ENCODE measurements around the gene DBH. TPM values are rescaled to one million over a fixed set of nuclear protein-coding genes. Genes with fewer than 3 reads are reported as not detected.
"Not testable (repeated sequence)": the region's sequence is repeated elsewhere in the genome, so short reads cannot be mapped to it uniquely, and the experiment has no call there.

The DBH gene
- total RNA-seq, 1 donor = not detected

DNA sequence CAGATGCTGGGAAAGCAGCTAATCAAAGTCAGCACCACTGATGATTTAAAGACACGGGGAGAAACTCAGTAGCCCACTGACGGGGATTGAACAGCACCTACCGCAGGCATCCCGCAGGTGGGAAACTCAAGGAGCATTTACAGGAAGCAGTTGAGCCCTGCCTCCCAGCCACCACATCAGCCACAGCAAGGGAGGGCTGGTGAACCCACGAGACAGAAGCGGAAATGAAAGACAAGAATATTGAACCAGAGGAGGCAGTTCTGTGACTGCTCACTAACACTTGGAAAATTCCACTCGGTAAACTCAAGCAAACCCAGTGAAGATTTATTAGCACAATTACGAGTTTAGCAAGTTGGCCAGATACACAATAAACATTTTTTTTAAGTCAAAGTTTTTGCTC, 16.4 kb upstream of the DBH start:
- H3K4me3 ChIP-seq (ENCODE audit: low read depth, low read length) = no peak overlapping the region
- TF ChIP-seq, protein P1, sequence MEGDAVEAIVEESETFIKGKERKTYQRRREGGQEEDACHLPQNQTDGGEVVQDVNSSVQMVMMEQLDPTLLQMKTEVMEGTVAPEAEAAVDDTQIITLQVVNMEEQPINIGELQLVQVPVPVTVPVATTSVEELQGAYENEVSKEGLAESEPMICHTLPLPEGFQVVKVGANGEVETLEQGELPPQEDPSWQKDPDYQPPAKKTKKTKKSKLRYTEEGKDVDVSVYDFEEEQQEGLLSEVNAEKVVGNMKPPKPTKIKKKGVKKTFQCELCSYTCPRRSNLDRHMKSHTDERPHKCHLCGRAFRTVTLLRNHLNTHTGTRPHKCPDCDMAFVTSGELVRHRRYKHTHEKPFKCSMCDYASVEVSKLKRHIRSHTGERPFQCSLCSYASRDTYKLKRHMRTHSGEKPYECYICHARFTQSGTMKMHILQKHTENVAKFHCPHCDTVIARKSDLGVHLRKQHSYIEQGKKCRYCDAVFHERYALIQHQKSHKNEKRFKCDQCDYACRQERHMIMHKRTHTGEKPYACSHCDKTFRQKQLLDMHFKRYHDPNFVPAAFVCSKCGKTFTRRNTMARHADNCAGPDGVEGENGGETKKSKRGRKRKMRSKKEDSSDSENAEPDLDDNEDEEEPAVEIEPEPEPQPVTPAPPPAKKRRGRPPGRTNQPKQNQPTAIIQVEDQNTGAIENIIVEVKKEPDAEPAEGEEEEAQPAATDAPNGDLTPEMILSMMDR (IDR thresholded peaks at IDR 0.05; ENCODE audit: insufficient read depth, low read length) = no peak
- DNase-seq (ENCODE audit: low read depth) = no peak

DNA sequence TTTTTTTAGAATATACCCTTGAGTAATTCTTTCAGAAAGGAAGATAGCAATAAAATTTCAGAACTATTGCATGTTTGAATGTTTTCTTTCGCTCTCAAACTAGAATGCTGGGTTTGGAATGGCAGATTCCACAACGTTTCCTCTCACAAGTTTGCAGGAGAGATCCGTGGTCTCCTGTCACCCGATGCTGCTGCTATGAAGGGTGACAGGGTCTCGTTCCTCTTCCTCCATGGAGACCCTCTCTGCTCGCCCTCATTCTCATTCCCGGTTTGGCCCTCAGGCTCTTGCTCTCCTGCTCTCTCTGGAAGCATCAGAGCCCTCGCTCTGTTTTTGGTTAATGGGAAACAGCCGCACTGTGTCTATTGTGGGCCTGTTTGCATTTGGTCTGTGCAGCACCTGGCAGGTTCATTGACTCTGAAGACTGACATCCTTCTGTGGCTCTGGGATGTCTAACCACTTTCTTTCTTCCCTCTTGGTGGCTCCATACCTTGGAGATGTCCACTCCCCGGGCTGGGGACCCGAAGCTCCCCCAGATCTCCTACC, 14.4 kb upstream of the DBH start:
- no peak overlapping the region for H3K4me3 ChIP-seq (ENCODE audit: low read depth, low read length)
- DNase-seq (ENCODE audit: low read depth) = no peak
- TF ChIP-seq, protein P1 (IDR thresholded peaks at IDR 0.05; ENCODE audit: insufficient read depth, low read length) = no peak

DNA sequence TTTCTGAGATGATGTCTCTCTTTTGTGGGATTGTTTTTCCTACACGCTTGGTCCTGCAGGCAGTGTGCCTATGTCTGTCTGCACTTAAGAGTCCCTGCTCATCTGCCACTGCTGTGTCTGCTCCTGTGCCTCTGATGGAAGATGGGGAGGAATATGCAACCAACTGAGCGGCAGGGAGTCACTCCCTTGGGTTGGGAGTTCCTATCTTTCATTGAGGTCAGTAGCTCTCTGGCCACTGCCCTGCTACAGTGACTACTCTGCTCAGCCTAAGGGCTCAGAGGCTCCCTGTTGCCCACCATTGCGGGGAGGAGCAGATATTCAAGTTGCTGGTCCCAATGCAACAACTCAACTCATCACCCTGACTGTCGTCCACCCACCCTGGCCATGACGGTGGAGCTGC, 13.6 kb upstream of the DBH start:
- no peak for DNase-seq (ENCODE audit: low read depth)
- no peak overlapping the region for H3K4me3 ChIP-seq (ENCODE audit: low read depth, low read length)
- TF ChIP-seq, protein P1 (IDR thresholded peaks at IDR 0.05; ENCODE audit: insufficient read depth, low read length) = no peak

DNA sequence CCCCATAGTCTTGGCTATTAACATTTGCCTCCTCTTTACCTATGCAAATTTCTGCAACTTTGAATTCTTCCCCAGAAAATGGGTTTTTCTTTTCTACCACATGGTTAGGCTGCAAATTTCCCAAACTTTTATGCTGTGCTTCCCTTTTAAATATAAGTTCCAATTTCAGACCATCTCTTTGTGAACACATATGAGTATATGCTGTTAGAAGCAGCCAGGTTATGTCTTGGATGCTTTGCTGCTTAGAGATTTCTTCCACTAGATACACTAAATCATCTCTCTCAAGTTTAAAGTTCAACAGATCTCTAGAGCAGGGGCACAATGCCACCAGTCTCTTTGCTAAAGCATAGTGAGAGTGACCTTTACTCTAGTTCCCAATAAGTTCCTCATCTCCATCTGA, 10.2 kb upstream of the DBH start:
- DNase-seq (ENCODE audit: low read depth); H3K4me3 ChIP-seq (ENCODE audit: low read depth, low read length): not testable (repeated sequence)

DNA sequence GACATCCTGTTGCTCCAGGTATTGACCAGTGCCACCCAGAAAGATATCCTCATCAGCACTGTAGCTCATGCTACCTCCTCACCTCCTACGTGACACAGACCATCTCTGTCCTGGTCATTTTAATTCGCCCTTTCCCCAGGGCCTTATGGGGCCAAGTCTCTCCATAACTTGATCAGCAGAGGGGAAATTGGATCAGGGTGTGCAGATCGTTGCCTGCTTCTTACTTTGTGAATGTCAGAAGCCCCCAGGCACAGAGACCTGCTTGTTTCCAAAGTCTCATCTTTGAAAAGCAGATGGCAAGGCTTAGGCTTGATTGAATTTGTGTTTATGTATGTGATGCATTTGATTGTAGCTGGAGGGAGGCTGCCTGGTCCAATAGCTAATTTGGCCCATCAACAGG, 8.8 kb upstream of the DBH start:
- DNase-seq (ENCODE audit: low read depth) = no peak
- H3K4me3 ChIP-seq (ENCODE audit: low read depth, low read length) = no peak overlapping the region
- TF ChIP-seq, protein P1 (IDR thresholded peaks at IDR 0.05; ENCODE audit: insufficient read depth, low read length) = no peak

DNA sequence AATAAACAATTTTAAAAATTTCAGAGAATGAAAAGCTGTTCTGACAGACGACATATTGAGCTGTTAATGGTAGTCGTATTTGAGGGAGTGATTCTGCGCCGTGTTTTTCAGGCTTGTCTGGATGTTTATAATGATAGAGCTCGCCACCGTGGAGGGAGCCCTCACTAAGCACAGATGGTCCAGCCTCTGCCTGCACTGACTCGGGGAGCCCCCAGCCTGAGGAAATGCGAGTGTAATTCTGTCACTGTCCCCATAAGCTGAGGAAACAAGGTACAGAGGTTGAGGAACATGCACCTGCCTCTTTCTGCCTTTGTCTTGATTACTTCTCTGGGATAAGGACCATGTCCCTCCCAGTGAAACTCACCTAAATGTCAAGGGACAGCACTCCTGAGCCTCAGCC, 7.4 kb upstream of the DBH start:
- DNase-seq (ENCODE audit: low read depth) = no peak
- H3K4me3 ChIP-seq (ENCODE audit: low read depth, low read length) = no peak overlapping the region
- TF ChIP-seq, protein P1 (IDR thresholded peaks at IDR 0.05; ENCODE audit: insufficient read depth, low read length) = no peak

DNA sequence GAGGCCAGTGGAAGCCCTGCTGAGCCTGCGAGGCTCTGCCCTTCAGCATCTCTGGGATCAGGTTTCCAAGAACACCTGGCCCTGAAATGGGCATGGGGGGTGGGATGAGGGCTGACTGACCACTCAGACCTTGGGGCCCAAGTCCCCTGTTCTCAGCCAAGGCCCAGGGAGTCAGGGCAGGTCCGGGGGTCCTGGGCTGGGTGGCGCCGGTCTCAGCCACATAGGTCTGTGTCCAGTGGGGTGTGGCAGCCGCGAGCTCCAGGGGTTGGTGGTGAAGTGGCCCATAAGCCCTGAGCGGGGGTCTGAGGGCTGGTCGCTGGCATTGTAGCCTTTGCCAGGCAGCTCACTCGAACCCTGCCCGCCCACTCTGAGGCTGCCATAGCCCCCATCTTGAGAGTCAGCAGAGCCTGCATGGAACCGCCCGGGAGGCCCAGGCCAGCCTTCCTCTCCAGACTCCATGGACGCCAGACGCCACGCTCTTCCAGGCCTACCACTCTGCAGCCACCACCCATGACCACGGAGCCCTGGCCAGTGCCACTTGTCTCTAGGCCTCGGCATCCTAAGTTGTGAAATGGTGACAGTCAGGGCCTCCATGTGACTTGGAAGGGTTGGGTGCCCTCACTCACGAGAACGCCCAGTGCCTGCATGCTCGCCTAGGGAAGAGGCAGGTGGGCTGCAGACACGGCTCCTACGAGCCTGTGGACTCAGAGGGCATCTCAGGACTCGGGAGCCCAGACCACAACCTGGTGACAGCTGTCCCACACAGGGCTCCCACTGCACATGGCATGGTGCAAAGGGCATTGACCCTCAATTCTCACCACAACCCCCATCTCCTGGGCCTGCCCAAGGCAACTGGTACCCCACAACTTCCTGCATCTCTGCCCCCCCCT, 6.7 kb upstream of the DBH start:
- H3K4me3 ChIP-seq (ENCODE audit: low read depth, low read length) = no peak overlapping the region
- TF ChIP-seq, protein P1 (IDR thresholded peaks at IDR 0.05; ENCODE audit: insufficient read depth, low read length) = no peak
- no peak for DNase-seq (ENCODE audit: low read depth)
